Right atrium auricular region (tissue), 2 donors: ENCODE data around the gene TRMT1. TPM values are rescaled to one million over a fixed set of nuclear protein-coding genes. Genes with fewer than 3 reads are reported as not detected.

Experiments used
- DNase-seq: peaks from one replicate; pipeline ENCODE4 v3.0.0-alpha.2; 2019; ENCODE audit warnings: low spot score
- H3K27ac ChIP-seq, 2 donors: fragments of 200-600 bp; sonication (generic); 1 replicate in 1 of 2; 2 replicates in 1 of 2; pipeline ENCODE4 v1.5.1; 2016 to 2019
- H3K27me3 ChIP-seq, 2 donors: fragments of 200-600 bp; sonication (generic); one replicate each; pipeline versions ENCODE4 v1.5.1 to v1.6.0; 2017 to 2019
- H3K36me3 ChIP-seq: fragments of 200-600 bp; sonication (generic); one replicate; pipeline ENCODE4 v1.5.1; 2016
- H3K4me1 ChIP-seq, 2 donors: fragments of 200-600 bp; sonication (generic); one replicate each; pipeline versions ENCODE4 v1.5.1 to v1.6.0; 2017 to 2019
- H3K4me3 ChIP-seq, 2 donors: fragments of 200-600 bp; sonication (generic); 1 replicate in 1 of 2; 2 replicates in 1 of 2; pipeline ENCODE4 v1.5.1; 2017 to 2019; ENCODE audit warnings: mild to moderate bottlenecking in 1 of 2, moderate library complexity in 1 of 2
- H3K9me3 ChIP-seq, 2 donors: fragments of 200-600 bp; sonication (generic); one replicate each; pipeline ENCODE4 v1.5.1; 2019
- CTCF ChIP-seq, 2 donors: fragments of 200-600 bp; sonication (generic); IDR thresholded peaks; one replicate each; pipeline ENCODE4 v1.5.1; 2019; ENCODE audit warnings: antibody characterized with exemption in 2 of 2
- total RNA-seq, 2 donors: library from RNA; depleted of rRNA; stranded (reverse); fragments of >200 nt; gene quantifications; one replicate each; pipeline ENCODE4 v1.1.0, GENCODE V29; 2016

Gene TRMT1
- total RNA-seq, 2 donors from 2014 or later = 13.6 to 15.0 TPM

DNA sequence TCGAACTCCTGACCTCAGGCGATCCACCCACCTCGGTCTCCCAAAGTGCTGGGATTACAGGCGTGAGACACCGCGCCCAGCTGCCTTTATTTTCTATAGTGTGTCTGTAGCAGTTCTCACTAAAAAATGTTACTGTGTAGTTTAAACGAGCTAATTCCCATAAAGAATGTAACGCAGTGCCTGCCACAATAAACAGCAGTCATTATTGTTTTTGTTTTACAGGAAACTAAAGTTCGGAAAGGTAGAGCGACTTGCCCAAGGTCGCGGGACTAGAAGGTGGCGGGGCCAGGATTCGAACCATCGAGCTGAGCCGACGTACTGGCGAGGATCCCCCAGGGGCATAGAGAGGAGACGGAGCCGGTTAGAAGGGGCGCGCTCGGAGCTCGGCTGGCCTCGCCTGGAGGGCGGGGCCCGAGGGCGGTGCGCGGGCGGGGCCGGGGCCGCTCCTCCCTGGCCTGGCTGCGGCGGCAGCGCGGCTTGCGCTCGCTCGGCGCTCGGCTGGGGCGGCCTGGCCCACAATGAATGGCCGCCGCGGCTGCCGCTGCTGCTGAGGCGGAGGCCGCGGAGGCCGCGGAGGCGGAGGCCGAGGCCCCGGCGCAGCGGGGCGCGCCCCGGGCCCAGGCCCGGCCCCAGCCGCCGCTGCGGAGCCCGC is 1.4 kb upstream of the TRMT1 start, which contains the start of gene NACC1:
NACC1 (plus strand) TSS at position 493 of the 652 bp plus-strand sequence. CDS start 16,944 bp downstream, outside the sequence.
- no peak for TF ChIP-seq CTCF (IDR thresholded peaks at IDR 0.05)
- H3K27me3 ChIP-seq = no peaks in the 10 kb centered on the region
- H3K4me3 ChIP-seq = peak within 1 kb of the TSS; percentile 95 to 99
- H3K9me3 ChIP-seq = no peaks in the 10 kb centered on the region
- H3K36me3 ChIP-seq = peaks cover 5% of the 10 kb centered on the region
- H3K27ac ChIP-seq = peak within 1 kb of the TSS; percentile 75 to 81
- DNase-seq = peak; percentile 84
- H3K4me1 ChIP-seq = peaks cover 0 to 48% of the 10 kb centered on the region in 2 donors

- DNase-seq = no peak
- Histone ChIP-seq H3K9me3 (no peaks in the 10 kb centered on the region), H3K4me1 (peaks cover 0 to 48% of the 10 kb centered on the region in 2 donors), H3K4me3 (peak overlapping the region; percentile 87 to 99), H3K27me3 (no peaks in the 10 kb centered on the region), H3K27ac (peak overlapping the region; percentile 75 to 81), H3K36me3 (peaks cover 10% of the 10 kb centered on the region)
- TF ChIP-seq CTCF (IDR thresholded peaks at IDR 0.05) = no peak
Measured at GRCh38 chr19:13117176-13117771, 734 bp upstream of the TRMT1 start.

GRCh38 chr19:13115936-13116281 is 631 bp downstream of the TRMT1 start:
- peaks cover 0 to 44% of the 10 kb centered on the region in 2 donors for H3K4me1 ChIP-seq
- no peak for DNase-seq
- no peak for TF ChIP-seq CTCF (IDR thresholded peaks at IDR 0.05)
- no peaks in the 10 kb centered on the region for H3K27me3 ChIP-seq
- H3K4me3 ChIP-seq = peak overlapping the region; percentile 87 to 99
- H3K36me3 ChIP-seq = peaks cover 11% of the 10 kb centered on the region
- peak overlapping the region; percentile 75 to 81 for H3K27ac ChIP-seq
- H3K9me3 ChIP-seq = no peaks in the 10 kb centered on the region

DNA sequence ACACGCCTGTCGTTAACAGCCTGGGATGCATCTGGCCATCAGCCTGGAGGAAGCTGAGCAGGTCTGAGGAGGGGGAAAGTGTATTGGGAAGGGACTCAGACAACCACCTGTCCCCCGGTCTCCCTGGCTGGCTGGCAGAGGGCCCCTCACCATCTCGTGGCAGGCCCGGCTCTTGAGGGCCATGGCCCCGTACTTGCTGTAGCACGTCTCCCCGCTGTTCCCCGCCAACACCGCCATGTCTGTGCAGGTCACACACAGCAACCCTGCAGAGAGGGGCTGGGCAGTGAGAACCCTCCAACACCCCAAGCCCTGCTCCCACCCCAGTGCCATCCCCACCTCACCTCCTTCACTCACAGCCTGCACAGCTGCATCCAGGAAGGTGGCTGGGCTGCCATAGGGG is 4.0 kb downstream of the TRMT1 start:
- TF ChIP-seq CTCF (IDR thresholded peaks at IDR 0.05) = no peak
- DNase-seq = no peak
- Histone ChIP-seq H3K4me1 (peaks cover 0 to 20% of the 10 kb centered on the region in 2 donors), H3K36me3 (peaks cover 20% of the 10 kb centered on the region), H3K27ac (no peak overlapping the region), H3K27me3 (no peaks in the 10 kb centered on the region), H3K9me3 (no peaks in the 10 kb centered on the region), H3K4me3 (no peak overlapping the region)

- Histone ChIP-seq H3K36me3 (peaks cover 20% of the 10 kb centered on the region), H3K27me3 (no peaks in the 10 kb centered on the region), H3K4me3 (no peak overlapping the region), H3K9me3 (no peaks in the 10 kb centered on the region), H3K4me1 (peaks cover 0 to 4% of the 10 kb centered on the region in 2 donors), H3K27ac (no peak overlapping the region)
- DNase-seq = no peak
- no peak for TF ChIP-seq CTCF (IDR thresholded peaks at IDR 0.05)
Measured at GRCh38 chr19:13110099-13110610, 6.4 kb downstream of the TRMT1 start.
